NCI-H446 treated with DMSO at 0.1 percent for 48 hours (cell line): Measurements from ENCODE around the gene SRSF10.
"Not testable (repeated sequence)": the region's sequence is repeated elsewhere in the genome, so short reads cannot be mapped to it uniquely, and the experiment has no call there.

ENCODE experiments used
- DNase-seq: peaks from one replicate; lab custom pipeline; 2025; lab: John Stamatoyannopoulos, UW

Gene SRSF10

GRCh38 chr1:23997812-23998211 is 17.7 kb upstream of the SRSF10 start:
- DNase-seq, result no peak

- DNase-seq, result no peak
Observed at GRCh38 chr1:23996700-23997229, 16.6 kb upstream of the SRSF10 start.

- DNase-seq, result no peak
Observed at GRCh38 chr1:23995431-23995837, 15.3 kb upstream of the SRSF10 start.

- DNase-seq, result not testable (repeated sequence)
Observed at GRCh38 chr1:23992011-23992410, 11.9 kb upstream of the SRSF10 start.

- DNase-seq, result no peak
Observed at GRCh38 chr1:23989263-23989662, 9.1 kb upstream of the SRSF10 start.

GRCh38 chr1:23987038-23987437 is 6.9 kb upstream of the SRSF10 start:
- DNase-seq, result not testable (repeated sequence)

GRCh38 chr1:23984417-23985186 is 4.5 kb upstream of the SRSF10 start:
- DNase-seq, result no peak

GRCh38 chr1:23980728-23981070 is 572 bp upstream of the SRSF10 start:
- no peak for DNase-seq

GRCh38 chr1:23979387-23979880 is 693 bp downstream of the SRSF10 start:
- DNase-seq, result no peak

GRCh38 chr1:23978805-23979204 is 1.3 kb downstream of the SRSF10 start:
- no peak for DNase-seq

- no peak for DNase-seq
Observed at GRCh38 chr1:23977854-23978191, 2.3 kb downstream of the SRSF10 start.

- no peak for DNase-seq
Observed at GRCh38 chr1:23977187-23977853, 2.8 kb downstream of the SRSF10 start.

- no peak for DNase-seq
Observed at GRCh38 chr1:23967871-23968270, 12.3 kb downstream of the SRSF10 start.

GRCh38 chr1:23966973-23967493 is 13.1 kb downstream of the SRSF10 start:
- DNase-seq, result no peak

- no peak for DNase-seq
Observed at GRCh38 chr1:23964790-23965740, 15.1 kb downstream of the SRSF10 start.

GRCh38 chr1:23964235-23964668 is 15.9 kb downstream of the SRSF10 start:
- DNase-seq, result no peak

- DNase-seq, result no peak
Observed at GRCh38 chr1:23963617-23964234, 16.4 kb downstream of the SRSF10 start.

- no peak for DNase-seq
Observed at GRCh38 chr1:23960291-23961020, 19.7 kb downstream of the SRSF10 start.

- peak; percentile 97 for DNase-seq
Observed at GRCh38 chr1:23959461-23960290, 20.5 kb downstream of the SRSF10 start, which contains the start of gene PNRC2. TSS of gene PNRC2 (plus strand) at chr1:23959828. CDS start at chr1:23961458, 1,630 bp downstream.
